DND-41 (cell line): ENCODE results near the gene C2orf15.

Experiments
- ATAC-seq: fragments of 200-7000 bp; cut with Tn5 transposase; 3 replicates; pipeline ENCODE4 v1.9.1; 2021; ENCODE audit warnings: low read depth; ENCODE audit not compliant: insufficient read depth
- DNase-seq: peaks from one replicate; pipeline ENCODE4 v3.0.0-alpha.2; 2020
- H2AFZ ChIP-seq: 2 replicates; pipeline ENCODE4 v1.6.0; 2012; ENCODE audit warnings: low read depth, low read length
- H3K27ac ChIP-seq: 2 replicates; pipeline ENCODE4 v1.5.1; 2012; ENCODE audit warnings: low read length, inconsistent platforms
- H3K27me3 ChIP-seq: fragments of 200-600 bp; sonication (generic); 2 replicates; pipeline ENCODE4 v1.6.0; 2012; ENCODE audit warnings: low read length, mild to moderate bottlenecking, inconsistent platforms; ENCODE audit not compliant: insufficient read depth, poor library complexity
- H3K36me3 ChIP-seq: 2 replicates; pipeline ENCODE4 v1.5.1; 2012; ENCODE audit warnings: low read length, inconsistent platforms; ENCODE audit not compliant: insufficient read depth
- H3K4me1 ChIP-seq: 2 replicates; pipeline ENCODE4 v1.5.1; 2012; ENCODE audit warnings: mild to moderate bottlenecking, low read length; ENCODE audit not compliant: insufficient read depth
- H3K4me2 ChIP-seq: 2 replicates; pipeline ENCODE4 v1.6.0; 2012; ENCODE audit warnings: mild to moderate bottlenecking, moderate library complexity, low read length, inconsistent platforms; ENCODE audit not compliant: insufficient read depth
- H3K4me3 ChIP-seq, 2 experiments: fragments of 200-600 bp in 1 of 2; shearing (Covaris generic) in 1 of 2; 2 replicates each; pipeline ENCODE4 v1.5.1; 2012 to 2016; ENCODE audit warnings: inconsistent platforms in 2 of 2, low read length in 2 of 2, mild to moderate bottlenecking in 2 of 2, low read depth in 1 of 2, moderate library complexity in 1 of 2
- H3K79me2 ChIP-seq: 2 replicates; pipeline ENCODE4 v1.6.0; 2012; ENCODE audit warnings: low read length, inconsistent platforms; ENCODE audit not compliant: insufficient read depth
- H3K9ac ChIP-seq: 2 replicates; pipeline ENCODE4 v1.6.0; 2012; ENCODE audit warnings: low read depth, mild to moderate bottlenecking, inconsistent platforms, low read length, moderate library complexity
- H3K9me3 ChIP-seq: 2 replicates; pipeline ENCODE4 v1.5.1; 2012; ENCODE audit warnings: low read length, moderate library complexity, mild to moderate bottlenecking, inconsistent platforms; ENCODE audit not compliant: insufficient read depth, severe bottlenecking
- H4K20me1 ChIP-seq: 2 replicates; pipeline ENCODE4 v1.6.0; 2012; ENCODE audit warnings: low read length; ENCODE audit not compliant: insufficient read depth
- CTCF ChIP-seq: IDR thresholded peaks from 2 replicates; pipeline ENCODE4 v1.5.1; 2012; ENCODE audit warnings: borderline replicate concordance, low read length, moderate library complexity, mild to moderate bottlenecking; ENCODE audit not compliant: poor library complexity, severe bottlenecking; ENCODE audit errors: extremely low read depth
- EZH2 ChIP-seq: IDR thresholded peaks from 3 replicates; pipeline ENCODE4 v1.6.1; 2012; ENCODE audit warnings: borderline replicate concordance, low read depth, mild to moderate bottlenecking, moderate library complexity, low read length, inconsistent platforms; ENCODE audit not compliant: severe bottlenecking

C2orf15 gene

GRCh38 chr2:99141110-99142108, at the start of gene C2orf15:
TSS of gene C2orf15 (plus strand) at chr2:99141707. CDS start at chr2:99150559, 8,852 bp downstream.
- peak within 1 kb of the TSS; percentile 59 for H3K27ac ChIP-seq
- H3K79me2 ChIP-seq = no peaks in the 10 kb centered on the region
- H3K4me3 ChIP-seq = peak within 1 kb of the TSS; percentile 62 to 89
- peak within 1 kb of the TSS; percentile 98 for H2AFZ ChIP-seq
- no peak for TF ChIP-seq CTCF
- no peak for TF ChIP-seq EZH2
- peak within 1 kb of the TSS; percentile 99 for H3K4me2 ChIP-seq
- H4K20me1 ChIP-seq = no peaks in the 10 kb centered on the region
- H3K9ac ChIP-seq = peak within 1 kb of the TSS; percentile 64
- DNase-seq (peak; percentile 94), ATAC-seq (peak; percentile 90)
- peaks cover 13% of the 10 kb centered on the region for H3K27me3 ChIP-seq
- H3K36me3 ChIP-seq = no peaks in the 10 kb centered on the region
- peaks cover 25% of the 10 kb centered on the region for H3K4me1 ChIP-seq
- H3K9me3 ChIP-seq = no peaks in the 10 kb centered on the region

- Histone ChIP-seq H3K27me3 (no peaks in the 10 kb centered on the region), H3K4me2 (no peak overlapping the region), H3K27ac (no peak overlapping the region), H3K79me2 (no peaks in the 10 kb centered on the region), H3K9ac (no peak overlapping the region), H4K20me1 (no peaks in the 10 kb centered on the region), H3K9me3 (peaks cover 4% of the 10 kb centered on the region), H3K36me3 (no peaks in the 10 kb centered on the region), H3K4me3 (no peak overlapping the region), H3K4me1 (peaks cover 5% of the 10 kb centered on the region; the same call in 1 of the 2 replicates), H2AFZ (no peak overlapping the region)
- no peak for DNase-seq
- no peak for ATAC-seq
- TF ChIP-seq CTCF = no peak
- TF ChIP-seq EZH2 = no peak
These were observed 44.8 kb upstream of the C2orf15 start for GRCh38 chr2:99096728-99097127.

GRCh38 chr2:99101697-99102096, 39.8 kb upstream of the C2orf15 start:
- peak overlapping the region; percentile 70 for H2AFZ ChIP-seq
- peaks cover 5% of the 10 kb centered on the region; the same call in 1 of the 2 replicates for H3K4me1 ChIP-seq
- H3K27ac ChIP-seq = no peak overlapping the region
- no peaks in the 10 kb centered on the region for H3K79me2 ChIP-seq
- no peaks in the 10 kb centered on the region for H4K20me1 ChIP-seq
- TF ChIP-seq EZH2 (no peak), CTCF (no peak)
- DNase-seq = no peak
- peak overlapping the region; percentile 26; the same call in 1 of the 2 replicates for H3K4me2 ChIP-seq
- H3K9ac ChIP-seq = no peak overlapping the region
- no peak overlapping the region for H3K4me3 ChIP-seq
- no peaks in the 10 kb centered on the region for H3K36me3 ChIP-seq
- no peaks in the 10 kb centered on the region for H3K27me3 ChIP-seq
- no peaks in the 10 kb centered on the region for H3K9me3 ChIP-seq
- peak; percentile 49; the same call in 1 of the 3 replicates for ATAC-seq
